GM10266 (cell line): Measurements from ENCODE around the gene DLG4.

Experiments used
- DNase-seq: peaks from one replicate; pipeline ENCODE4 v3.0.0; 2012; ENCODE audit errors: extremely low spot score
- CTCF ChIP-seq: IDR thresholded peaks from 2 replicates; pipeline ENCODE4 v1.5.1; 2012; ENCODE audit warnings: mild to moderate bottlenecking, low read depth; ENCODE audit not compliant: control insufficient read depth, insufficient read depth; ENCODE audit errors: missing control alignments

DLG4 gene

GRCh38 chr17:7216242-7217112 is 3.2 kb downstream of the DLG4 start:
- TF ChIP-seq CTCF = no peak
- DNase-seq = no peak

GRCh38 chr17:7215652-7216180 is 3.9 kb downstream of the DLG4 start:
- no peak for DNase-seq
- no peak for TF ChIP-seq CTCF

- DNase-seq = no peak
- no peak for TF ChIP-seq CTCF
These were observed 4.4 kb downstream of the DLG4 start for GRCh38 chr17:7215136-7215638.

GRCh38 chr17:7214300-7215135 is 5.1 kb downstream of the DLG4 start:
- TF ChIP-seq CTCF = peak; percentile 53
- DNase-seq = peak; percentile 99

GRCh38 chr17:7213895-7214299 is 5.7 kb downstream of the DLG4 start:
- TF ChIP-seq CTCF = no peak
- peak; percentile 73 for DNase-seq

GRCh38 chr17:7211491-7212273 is 8.0 kb downstream of the DLG4 start:
- no peak for DNase-seq
- no peak for TF ChIP-seq CTCF
